PC-3 (cell line): ENCODE measurements around the gene THUMPD2. TPM values are rescaled to one million over a fixed set of nuclear protein-coding genes. Genes with fewer than 3 reads are reported as not detected.

Source experiments
- ATAC-seq: fragments of 200-7000 bp; cut with Tn5 transposase; 2 replicates; pipeline ENCODE4 v1.9.1; 2020; ENCODE audit warnings: mild to moderate bottlenecking, moderate library complexity
- BruUV-seq: library from RNA; stranded (reverse); fragments of 400-500 nt; replicated peaks from 2 replicates; lab custom pipeline; 2021; lab: Mats Ljungman, UMichigan
- CTCF ChIA-PET: fragments of 300-600 bp; sonication (Branson Sonifier 250); formaldehyde crosslinking; loops from one replicate; lab custom pipeline; 2022; ENCODE audit warnings: antibody characterized with exemption; lab: Charles Lee
- POLR2A ChIA-PET: fragments of 300-600 bp; sonication (Branson Sonifier 250); formaldehyde crosslinking; loops from one replicate; lab custom pipeline; 2022; ENCODE audit warnings: antibody characterized with exemption; ENCODE audit not compliant: unreplicated experiment; lab: Charles Lee
- DNase-seq: peaks from one replicate; pipeline ENCODE4 v3.0.0-alpha.2; 2015
- H2AFZ ChIP-seq: fragments of 300-600 bp; sonication (generic); 2 replicates; pipeline ENCODE4 v1.6.0; 2016; ENCODE audit warnings: antibody characterized with exemption, low read length
- H3F3A ChIP-seq: fragments of 300-600 bp; sonication (generic); one replicate; pipeline ENCODE4 v1.6.0; 2017; ENCODE audit warnings: antibody characterized with exemption, low read length, control low read depth, mild to moderate bottlenecking; ENCODE audit not compliant: unreplicated experiment
- H3K27ac ChIP-seq: fragments of 300-600 bp; sonication (generic); 2 replicates; pipeline ENCODE4 v1.5.1; 2016; ENCODE audit warnings: mild to moderate bottlenecking, low read length
- H3K27me3 ChIP-seq: fragments of 300-600 bp; sonication (generic); 2 replicates; pipeline ENCODE4 v1.6.1; 2016; ENCODE audit warnings: low read length, mixed read lengths
- H3K36me3 ChIP-seq: fragments of 300-600 bp; sonication (generic); 2 replicates; pipeline ENCODE4 v1.6.1; 2016; ENCODE audit warnings: low read depth, mixed run types, low read length, mixed read lengths
- H3K4me1 ChIP-seq: fragments of 300-600 bp; sonication (generic); 2 replicates; pipeline ENCODE4 v1.5.1; 2016; ENCODE audit warnings: low read length; ENCODE audit not compliant: insufficient read depth
- H3K4me2 ChIP-seq: fragments of 300-600 bp; sonication (generic); 2 replicates; pipeline ENCODE4 v1.6.0; 2016; ENCODE audit warnings: low read length
- H3K4me3 ChIP-seq: fragments of 300-600 bp; sonication (generic); 2 replicates; pipeline ENCODE4 v1.5.1; 2016; ENCODE audit warnings: mild to moderate bottlenecking, low read length, mixed read lengths
- H3K79me2 ChIP-seq: fragments of 300-600 bp; sonication (generic); 2 replicates; pipeline ENCODE4 v1.6.1; 2017; ENCODE audit warnings: low read length, mixed read lengths
- H3K9ac ChIP-seq: fragments of 300-600 bp; sonication (generic); 2 replicates; pipeline ENCODE4 v1.6.0; 2016; ENCODE audit warnings: mild to moderate bottlenecking, low read length
- H3K9me2 ChIP-seq: fragments of 300-600 bp; sonication (generic); replicated peaks from 2 replicates; pipeline ENCODE4 v1.6.1; 2016; ENCODE audit warnings: mixed run types, low read length, mixed read lengths
- H3K9me3 ChIP-seq: fragments of 300-600 bp; sonication (generic); 2 replicates; pipeline ENCODE4 v1.6.1; 2016; ENCODE audit warnings: low read length, mixed read lengths
- H4K20me1 ChIP-seq: fragments of 300-600 bp; sonication (generic); 2 replicates; pipeline ENCODE4 v1.6.1; 2016; ENCODE audit warnings: low read length, mixed read lengths
- CTCF ChIP-seq: fragments of 300-600 bp; sonication (generic); conservative IDR thresholded peaks from 2 replicates; pipeline ENCODE4 v1.5.1; 2017; ENCODE audit warnings: antibody characterized with exemption, low read depth, mild to moderate bottlenecking, low read length
- EZH2 ChIP-seq: fragments of 300-600 bp; sonication (generic); IDR thresholded peaks from one replicate; pipeline ENCODE4 v1.6.1; 2017; ENCODE audit warnings: antibody characterized with exemption, mild to moderate bottlenecking, low read length; ENCODE audit not compliant: unreplicated experiment
- EZH2phosphoT487 ChIP-seq: fragments of 300-600 bp; sonication (generic); IDR thresholded peaks from 2 replicates; pipeline ENCODE4 v1.6.1; 2018; ENCODE audit warnings: mild to moderate bottlenecking, antibody characterized with exemption, low read length, borderline replicate concordance
- intact Hi-C: fragments of 100-400 bp; cut with micrococcal nuclease; formaldehyde crosslinking; loops from 2 replicates; pipeline ENCODE4 v1.9.0; 2023
- total RNA-seq: library from RNA; depleted of rRNA; stranded (reverse); fragments of >200 nt; gene quantifications from 2 replicates; pipeline ENCODE4 v1.2.3, GENCODE V29; 2014

THUMPD2 gene
- total RNA-seq, 1 experiment from 2014 or later: 10.2 TPM

DNA sequence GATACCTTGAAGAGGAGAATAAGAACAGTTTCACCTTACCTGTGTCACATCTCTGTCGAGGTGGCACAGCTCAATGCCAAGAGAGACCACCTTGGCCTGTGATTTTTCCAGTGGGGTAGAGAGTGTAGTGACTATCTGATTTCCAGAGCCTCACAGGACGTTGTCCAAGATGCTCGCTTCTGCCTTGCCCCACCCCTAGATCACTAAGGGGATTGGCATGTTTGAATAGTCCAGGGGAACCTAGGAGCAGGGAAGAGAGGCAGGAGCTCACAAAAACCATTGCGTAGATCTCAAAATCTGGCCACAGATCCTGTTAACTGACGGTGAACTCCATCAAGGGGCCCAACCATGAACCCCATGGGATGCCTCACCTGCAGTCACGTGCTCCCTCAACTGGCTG is 89.2 kb downstream of the THUMPD2 start:
- Histone ChIP-seq H3K9me2 (no peaks in the 10 kb centered on the region), H3K4me2 (0 out of 2 replicates have a peak overlapping the region, but pooled peaks have one; percentile 3), H2AFZ (peak overlapping the region; percentile 54), H3K36me3 (no peaks in the 10 kb centered on the region), H4K20me1 (no peaks in the 10 kb centered on the region), H3K9ac (no peak overlapping the region), H3K9me3 (no peaks in the 10 kb centered on the region), H3K79me2 (no peaks in the 10 kb centered on the region), H3K4me1 (peaks cover 10% of the 10 kb centered on the region), H3K27me3 (no peaks in the 10 kb centered on the region), H3F3A (no peaks in the 10 kb centered on the region), H3K4me3 (no peak overlapping the region), H3K27ac (no peak overlapping the region)
- ATAC-seq (peak; percentile 72), DNase-seq (peak; percentile 64)
- ChIA-PET POLR2A (no interaction called here), CTCF (no interaction called here)
- no peak for TF ChIP-seq EZH2phosphoT487
- intact Hi-C loops: no loop called here
- BruUV-seq: no TSS peak

GRCh38 chr2:39689272-39689841 is 89.7 kb downstream of the THUMPD2 start:
- TF ChIP-seq EZH2 (no peak), CTCF (no peak), EZH2phosphoT487 (no peak)
- ChIA-PET CTCF (no interaction called here), POLR2A (no interaction called here)
- intact Hi-C loops: no loop called here
- no peaks in the 10 kb centered on the region for H3K9me3 ChIP-seq
- H3K4me2 ChIP-seq: 0 out of 2 replicates have a peak overlapping the region, but pooled peaks have one; percentile 3
- no peaks in the 10 kb centered on the region for H4K20me1 ChIP-seq
- H3K79me2 ChIP-seq: no peaks in the 10 kb centered on the region
- H3K9me2 ChIP-seq: no peaks in the 10 kb centered on the region
- peak overlapping the region; percentile 54 for H2AFZ ChIP-seq
- H3K27me3 ChIP-seq: no peaks in the 10 kb centered on the region
- BruUV-seq: no TSS peak
- ATAC-seq (no peak), DNase-seq (no peak)
- H3K27ac ChIP-seq: no peak overlapping the region
- H3K4me3 ChIP-seq: no peak overlapping the region
- no peak overlapping the region for H3K9ac ChIP-seq
- no peaks in the 10 kb centered on the region for H3F3A ChIP-seq
- peaks cover 10% of the 10 kb centered on the region for H3K4me1 ChIP-seq
- no peaks in the 10 kb centered on the region for H3K36me3 ChIP-seq

GRCh38 chr2:39688181-39688580 is 90.9 kb downstream of the THUMPD2 start:
- Histone ChIP-seq H3K79me2 (no peaks in the 10 kb centered on the region), H3K36me3 (no peaks in the 10 kb centered on the region), H3F3A (no peaks in the 10 kb centered on the region), H3K9me3 (no peaks in the 10 kb centered on the region), H3K4me3 (no peak overlapping the region), H4K20me1 (no peaks in the 10 kb centered on the region), H3K4me1 (peaks cover 10% of the 10 kb centered on the region), H3K9me2 (no peaks in the 10 kb centered on the region), H2AFZ (no peak overlapping the region), H3K27ac (no peak overlapping the region), H3K4me2 (no peak overlapping the region), H3K27me3 (no peaks in the 10 kb centered on the region), H3K9ac (no peak overlapping the region)
- DNase-seq (no peak), ATAC-seq (no peak)
- intact Hi-C loops: no loop called here
- TF ChIP-seq CTCF (no peak), EZH2phosphoT487 (no peak), EZH2 (no peak)
- BruUV-seq: no TSS peak
- CTCF ChIA-PET: no interaction called here
- POLR2A ChIA-PET: no interaction called here
